UCSD-AML1 (cell line): ENCODE measurements around the gene BMP5.

ENCODE experiments used
- DNase-seq: peaks from one replicate; lab custom pipeline; 2025; ENCODE audit not compliant: unreplicated experiment; lab: John Stamatoyannopoulos, UW

Gene BMP5

GRCh38 chr6:55818482-55818881 lies 56.9 kb downstream of the BMP5 start:
- no peak for DNase-seq

GRCh38 chr6:55812509-55812908 lies 62.9 kb downstream of the BMP5 start:
- DNase-seq: no peak

- DNase-seq: no peak
Observed at GRCh38 chr6:55811074-55811473, 64.3 kb downstream of the BMP5 start.

- no peak for DNase-seq
Observed at GRCh38 chr6:55802259-55802658, 73.1 kb downstream of the BMP5 start.

GRCh38 chr6:55798571-55798970 lies 76.8 kb downstream of the BMP5 start:
- DNase-seq: no peak

- DNase-seq: no peak
Observed at GRCh38 chr6:55794136-55794812, 81.1 kb downstream of the BMP5 start.

- no peak for DNase-seq
Observed at GRCh38 chr6:55785273-55785672, 90.1 kb downstream of the BMP5 start.

GRCh38 chr6:55782275-55782674 lies 93.1 kb downstream of the BMP5 start:
- no peak for DNase-seq

GRCh38 chr6:55778705-55779104 lies 96.7 kb downstream of the BMP5 start:
- DNase-seq: no peak

- no peak for DNase-seq
Observed at GRCh38 chr6:55777469-55777868, 97.9 kb downstream of the BMP5 start.

GRCh38 chr6:55776113-55776512 lies 99.3 kb downstream of the BMP5 start:
- DNase-seq: no peak

- no peak for DNase-seq
Observed at GRCh38 chr6:55775029-55775318, 100.4 kb downstream of the BMP5 start.

GRCh38 chr6:55774286-55775028 lies 100.9 kb downstream of the BMP5 start:
- DNase-seq: no peak

GRCh38 chr6:55773620-55774216 lies 101.7 kb downstream of the BMP5 start:
- no peak for DNase-seq

- no peak for DNase-seq
Observed at GRCh38 chr6:55772730-55773129, 102.7 kb downstream of the BMP5 start.

- DNase-seq: no peak
Observed at GRCh38 chr6:55759536-55759935, 115.9 kb downstream of the BMP5 start.

GRCh38 chr6:55758156-55758937 lies 117.0 kb downstream of the BMP5 start:
- DNase-seq: no peak

GRCh38 chr6:55756531-55757031 lies 118.8 kb downstream of the BMP5 start:
- DNase-seq: no peak

GRCh38 chr6:55748880-55749279 lies 126.5 kb downstream of the BMP5 start:
- DNase-seq: no peak

- no peak for DNase-seq
Observed at GRCh38 chr6:55746473-55746872, 128.9 kb downstream of the BMP5 start.

GRCh38 chr6:55734256-55734655 lies 141.1 kb downstream of the BMP5 start:
- DNase-seq: no peak

- no peak for DNase-seq
Observed at GRCh38 chr6:55729665-55730064, 145.7 kb downstream of the BMP5 start.
